Activated T-helper 1 cell treated with anti-CD3 and anti-CD28 coated beads, Interleukin-2, amount 50 U/mL, for 16 hours (primary cell): ENCODE results near the gene IL2RA.
"Not testable (repeated sequence)": the region's sequence is repeated elsewhere in the genome, so short reads cannot be mapped to it uniquely, and the experiment has no call there.

Source experiments
- DNase-seq, 2 donors: peaks; one replicate each; pipeline ENCODE4 v3.0.0-alpha.2; 2020; ENCODE audit warnings: low read depth in 1 of 2, low spot score in 1 of 2

IL2RA gene

GRCh38 chr10:6062101-6062771 lies at the start of gene IL2RA:
TSS of gene IL2RA (minus strand) at chr10:6062367. CDS start at chr10:6062151, 216 bp downstream.
- DNase-seq, result peak in 1 of 2 donors; percentile 68

GRCh38 chr10:6110136-6110535 lies 48.0 kb upstream of the IL2RA start:
- DNase-seq, result no peak

GRCh38 chr10:6109444-6109775 lies 47.2 kb upstream of the IL2RA start:
- no peak for DNase-seq

GRCh38 chr10:6108631-6109443 lies 46.7 kb upstream of the IL2RA start:
- DNase-seq, result peak in 1 of 2 donors; percentile 9

- no peak for DNase-seq
Observed at GRCh38 chr10:6108072-6108471, 45.9 kb upstream of the IL2RA start.

- not testable (repeated sequence) for DNase-seq
Observed at GRCh38 chr10:6107616-6108015, 45.4 kb upstream of the IL2RA start.

- no peak for DNase-seq
Observed at GRCh38 chr10:6103591-6103990, 41.4 kb upstream of the IL2RA start.

- no peak for DNase-seq
Observed at GRCh38 chr10:6102128-6102527, 40.0 kb upstream of the IL2RA start.

- no peak for DNase-seq
Observed at GRCh38 chr10:6101181-6101580, 39.0 kb upstream of the IL2RA start.

- DNase-seq, result no peak
Observed at GRCh38 chr10:6100370-6100769, 38.2 kb upstream of the IL2RA start.

GRCh38 chr10:6098156-6098555 lies 36.0 kb upstream of the IL2RA start:
- DNase-seq, result no peak

- DNase-seq, result no peak
Observed at GRCh38 chr10:6097063-6097462, 34.9 kb upstream of the IL2RA start.

- no peak for DNase-seq
Observed at GRCh38 chr10:6095810-6096570, 33.8 kb upstream of the IL2RA start.

GRCh38 chr10:6092731-6093130 lies 30.6 kb upstream of the IL2RA start:
- no peak for DNase-seq

GRCh38 chr10:6091630-6092029 lies 29.5 kb upstream of the IL2RA start:
- no peak for DNase-seq

- no peak for DNase-seq
Observed at GRCh38 chr10:6089334-6090219, 27.4 kb upstream of the IL2RA start.

GRCh38 chr10:6088721-6089333 lies 26.7 kb upstream of the IL2RA start, which contains the start of gene RBM17:
TSS of gene RBM17 (plus strand) at chr10:6089034. CDS start at chr10:6097066, 8,032 bp downstream.
- peak; percentile 95 to 97 for DNase-seq

- DNase-seq, result peak; percentile 74 to 78
Observed at GRCh38 chr10:6086375-6087233, 24.4 kb upstream of the IL2RA start.
